A204.1 (cell line): ENCODE measurements around the gene C5orf46.
"Not testable (repeated sequence)": the region's sequence is repeated elsewhere in the genome, so short reads cannot be mapped to it uniquely, and the experiment has no call there.

ENCODE experiments used
- FAIRE-seq: peaks from 2 replicates; lab custom pipeline; 2012; peaks lifted over from hg19 to GRCh38; lab: Jason Lieb, UNC

C5orf46 gene

GRCh38 chr5:147893820-147894219, 12.5 kb downstream of the C5orf46 start:
- FAIRE-seq = no peak

- FAIRE-seq = no peak
Measured at GRCh38 chr5:147892696-147893296, 13.5 kb downstream of the C5orf46 start.

DNA sequence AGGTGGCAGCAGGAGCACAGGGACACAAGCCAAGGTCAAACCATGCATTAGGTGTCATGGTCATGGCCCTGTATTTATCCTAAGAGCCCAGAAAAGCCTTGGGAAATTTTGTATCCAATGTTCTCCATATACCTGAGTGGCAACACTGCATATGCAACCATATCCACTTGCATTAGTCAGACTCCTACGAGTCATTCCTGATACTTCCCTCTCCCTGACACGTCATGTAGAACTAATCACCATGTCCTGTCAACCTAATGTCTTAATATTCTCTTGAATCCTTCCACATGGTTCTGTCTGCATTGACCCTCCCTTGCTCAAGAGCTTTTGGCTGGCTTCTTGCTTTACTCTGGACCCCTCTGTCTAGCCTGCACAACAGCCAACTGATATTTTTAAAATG, 18.4 kb downstream of the C5orf46 start:
- FAIRE-seq = no peak

DNA sequence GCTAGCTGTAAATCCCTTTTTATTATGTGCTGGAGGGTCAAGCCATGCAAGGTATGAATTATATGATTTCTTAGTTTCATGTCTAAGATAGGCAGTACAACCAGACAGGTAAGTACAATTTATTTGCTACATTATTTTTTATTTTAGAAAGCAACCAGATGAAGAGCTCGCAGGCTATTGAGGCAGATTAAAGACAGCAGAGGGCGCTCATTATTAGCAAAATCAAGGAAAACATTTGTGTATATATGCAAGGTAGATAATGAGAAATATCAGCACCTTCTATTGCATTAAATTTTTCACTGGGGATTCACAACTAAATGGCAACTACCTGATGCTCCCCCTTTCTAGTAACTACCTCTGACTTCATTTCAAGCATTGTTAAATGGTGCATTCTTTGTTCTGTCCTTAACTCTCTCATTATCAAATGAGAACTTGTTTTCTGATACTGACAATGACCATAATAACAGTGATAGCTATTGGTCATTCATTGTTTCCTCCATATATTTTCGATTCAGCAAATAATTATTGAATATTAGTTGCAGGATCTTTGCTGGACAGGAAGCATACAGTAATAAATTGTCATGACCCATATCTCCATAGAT, 19.2 kb downstream of the C5orf46 start:
- FAIRE-seq = peak; percentile 46

- FAIRE-seq = no peak
Measured at GRCh38 chr5:147882586-147883313, 23.6 kb downstream of the C5orf46 start.

DNA sequence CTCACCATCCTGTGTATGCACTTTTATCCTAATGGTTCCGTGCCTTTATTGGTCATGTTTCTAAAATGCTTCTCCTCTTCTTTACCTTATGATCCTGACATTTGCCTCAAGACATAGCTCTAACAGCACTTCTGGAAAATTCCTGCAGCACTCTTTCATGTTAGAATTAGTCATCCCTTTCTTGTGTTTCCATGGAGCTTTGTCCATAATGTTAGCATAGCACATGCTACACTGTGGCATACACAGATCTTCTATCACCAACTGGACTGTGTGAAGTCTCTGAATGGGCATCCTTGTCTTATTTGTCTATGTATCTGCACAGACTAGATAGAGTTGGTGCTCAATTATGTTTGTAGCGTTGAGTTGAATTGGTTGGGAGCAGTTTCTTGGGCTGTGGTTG, 25.9 kb downstream of the C5orf46 start:
- FAIRE-seq = no peak

- FAIRE-seq = no peak
Measured at GRCh38 chr5:147879784-147880183, 26.6 kb downstream of the C5orf46 start.

DNA sequence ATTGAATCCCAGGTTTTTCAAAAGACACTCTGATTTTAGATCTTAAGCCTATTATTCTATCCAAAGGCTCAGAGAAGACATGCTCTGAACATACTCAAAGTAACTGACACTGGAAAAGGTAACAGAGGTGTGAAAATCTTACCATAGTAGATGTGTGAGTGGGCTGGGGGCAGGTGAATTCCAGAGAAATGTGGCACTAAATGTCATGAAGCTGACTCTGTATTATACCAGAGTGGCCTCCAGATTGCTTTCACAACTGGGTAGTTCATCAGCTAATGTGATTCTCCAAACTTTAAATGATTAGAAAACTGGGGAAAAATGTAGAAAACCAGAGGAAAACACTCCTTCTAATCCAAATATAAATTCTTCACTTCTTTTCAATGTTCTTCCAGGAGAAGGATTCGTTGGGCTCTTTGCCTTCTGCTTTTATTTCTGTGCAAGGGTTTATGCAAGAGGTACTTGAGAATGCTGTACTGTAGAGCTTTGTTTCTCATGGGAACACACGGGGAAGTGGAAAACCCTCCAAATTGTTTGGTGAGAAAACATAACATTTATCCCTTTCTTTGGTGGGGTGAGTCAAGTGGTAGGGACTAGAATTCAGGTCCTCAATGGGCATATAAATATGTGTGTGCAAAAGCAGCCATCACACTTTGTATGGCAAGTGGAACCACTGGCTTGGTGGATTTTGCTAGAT, 28.1 kb downstream of the C5orf46 start, which contains the start of gene SCGB3A2:
Gene SCGB3A2 (plus strand): TSS at position 646 of the 694 bp plus-strand sequence. CDS start 93 bp downstream, outside the sequence.
- FAIRE-seq = no peak

GRCh38 chr5:147876626-147877025, 29.7 kb downstream of the C5orf46 start:
- FAIRE-seq = no peak

- no peak for FAIRE-seq
Measured at GRCh38 chr5:147876141-147876540, 30.2 kb downstream of the C5orf46 start.

GRCh38 chr5:147874910-147875367, 31.4 kb downstream of the C5orf46 start:
- no peak for FAIRE-seq

DNA sequence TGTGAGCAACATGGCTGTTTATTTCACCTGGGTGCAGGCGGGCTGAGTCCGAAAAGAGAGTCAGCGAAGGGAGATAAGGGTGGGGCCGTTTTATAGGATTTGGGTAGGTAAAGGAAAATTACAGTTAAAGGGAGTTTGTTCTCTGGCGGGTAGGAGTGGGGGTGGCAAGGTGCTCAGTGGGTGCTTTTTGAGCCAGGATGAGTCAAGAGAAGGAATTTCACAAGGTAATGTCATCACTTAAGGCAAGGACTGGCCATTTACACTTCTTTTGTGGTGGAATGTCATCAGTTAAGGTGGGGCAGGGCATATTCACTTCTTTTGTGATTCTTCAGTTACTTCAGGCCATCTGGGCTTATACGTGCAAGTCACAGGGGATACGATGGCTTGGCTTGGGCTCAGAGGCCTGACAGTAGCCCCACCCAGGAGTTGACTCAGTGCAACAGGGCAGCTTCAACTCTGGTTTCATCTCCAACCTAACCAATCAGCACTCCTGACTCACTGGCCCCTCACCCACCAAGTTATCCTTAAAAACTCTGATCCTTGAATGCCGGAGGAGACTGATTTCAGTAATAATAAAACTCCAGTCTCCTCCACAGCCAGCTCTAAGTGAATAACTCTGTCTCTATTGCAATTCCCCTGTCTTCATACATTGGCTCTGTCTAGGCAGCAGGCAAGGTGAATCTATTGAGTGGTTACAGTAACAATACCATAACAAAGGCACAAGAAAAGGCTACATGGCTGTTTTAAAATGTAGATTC, 32.0 kb downstream of the C5orf46 start:
- not testable (repeated sequence) for FAIRE-seq

DNA sequence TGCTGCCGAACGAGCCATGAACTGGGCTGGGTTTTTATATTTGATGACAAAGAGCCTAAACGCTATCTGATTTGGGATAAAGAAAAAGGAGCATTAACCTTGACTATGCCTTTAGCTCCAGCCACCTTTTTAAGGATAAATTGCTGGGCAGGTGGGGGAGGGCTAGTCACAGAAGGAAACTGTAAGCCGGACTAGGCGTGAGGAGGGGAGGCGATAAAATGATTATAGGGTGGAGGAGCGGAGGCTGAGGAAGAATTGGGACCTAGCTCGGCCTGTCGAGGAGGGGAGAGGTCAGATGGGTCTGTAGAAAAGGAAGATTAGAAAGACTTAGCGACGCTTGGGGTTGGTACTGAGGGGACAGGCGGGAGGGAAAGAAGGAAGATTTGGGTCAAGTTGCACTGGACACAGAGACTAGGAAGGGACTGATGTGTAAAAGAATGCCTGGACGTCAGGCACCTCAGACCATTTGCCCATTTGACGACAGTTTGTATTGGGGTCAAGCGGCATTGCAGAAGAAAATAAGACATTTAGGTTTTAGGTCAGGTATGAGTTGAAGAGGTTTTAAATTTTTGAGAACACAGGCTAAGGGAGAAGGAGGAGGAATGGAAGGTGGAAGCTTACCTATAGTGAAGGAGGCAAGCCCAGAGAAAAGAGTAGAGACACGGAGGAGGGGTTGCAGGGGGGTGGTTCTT, 33.4 kb downstream of the C5orf46 start:
- not testable (repeated sequence) for FAIRE-seq

GRCh38 chr5:147871980-147872549, 34.3 kb downstream of the C5orf46 start:
- FAIRE-seq = not testable (repeated sequence)

- not testable (repeated sequence) for FAIRE-seq
Measured at GRCh38 chr5:147869892-147870291, 36.4 kb downstream of the C5orf46 start.

DNA sequence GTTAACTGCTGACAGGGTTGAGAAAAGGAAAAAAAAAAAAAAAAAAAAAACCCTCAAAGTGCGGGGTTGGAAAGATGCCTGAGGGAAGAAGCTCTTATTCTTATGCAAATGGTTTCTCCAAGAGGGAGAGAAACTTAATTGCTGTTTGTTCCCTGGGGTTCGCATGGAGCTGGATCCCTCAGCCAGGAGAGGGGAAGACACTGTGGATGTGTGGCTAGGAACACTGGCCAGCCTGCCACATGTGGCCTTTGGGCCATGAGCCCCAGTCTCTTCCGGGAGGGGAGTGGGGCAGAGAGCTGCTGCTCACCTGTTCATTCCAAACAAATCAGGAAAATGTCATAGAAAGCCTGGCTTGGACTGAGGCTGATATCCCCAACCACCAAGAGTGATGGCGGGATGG, 37.2 kb downstream of the C5orf46 start:
- FAIRE-seq = no peak

- FAIRE-seq = no peak
Measured at GRCh38 chr5:147863454-147864158, 42.7 kb downstream of the C5orf46 start.

- no peak for FAIRE-seq
Measured at GRCh38 chr5:147860641-147861025, 45.7 kb downstream of the C5orf46 start.

GRCh38 chr5:147859962-147860640, 46.2 kb downstream of the C5orf46 start:
- FAIRE-seq = no peak

DNA sequence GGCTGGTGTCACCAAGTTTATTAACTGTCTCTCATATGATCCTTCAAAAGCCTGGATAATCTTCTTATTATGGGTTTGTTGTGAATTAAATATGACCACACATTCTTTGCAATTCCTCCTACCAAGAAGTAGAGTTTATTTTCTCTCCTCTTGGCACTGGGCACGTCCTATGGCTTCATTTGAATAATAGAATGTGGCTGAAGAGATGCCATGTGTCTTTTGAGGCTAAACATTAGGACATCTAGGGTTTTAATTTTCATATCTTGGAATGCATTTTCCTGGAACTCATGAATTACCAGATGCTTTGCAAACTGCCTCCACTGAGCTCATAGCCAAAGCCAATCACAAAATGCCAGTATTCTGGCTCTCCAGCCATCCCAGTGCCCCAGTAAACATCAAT, 47.8 kb downstream of the C5orf46 start:
- FAIRE-seq = no peak
